ENCODE results near the gene COL8A1. TPM values are rescaled to one million over a fixed set of nuclear protein-coding genes. Genes with fewer than 3 reads are reported as not detected.

Gene COL8A1
- total and polyA plus RNA-seq, 11 donors: 4.9 to 39.2 (median 21.1) TPM

- no peak for DNase-seq
- H3K36me3 ChIP-seq: no peaks in the 10 kb centered on the region
- H3K27me3 ChIP-seq: no peaks in the 10 kb centered on the region
- no peak for TF ChIP-seq POLR2A (IDR thresholded peaks at IDR 0.05)
- no peak for TF ChIP-seq CTCF (IDR thresholded peaks at IDR 0.05)
- intact Hi-C loops (cut with DNase I): no loop called here
- H3K27ac ChIP-seq: no peak overlapping the region
- 93 to 100% (median 98%) methylated on average over 1 of the region's 1 CpG for WGBS, 4 donors
- H3K9me3 ChIP-seq: no peaks in the 10 kb centered on the region
- peaks cover 0 to 10% (median 0%) of the 10 kb centered on the region in 12 donors for H3K4me1 ChIP-seq
- no peak for ATAC-seq
- no peak overlapping the region for H3K4me3 ChIP-seq
Measured at GRCh38 chr3:99768126-99768525, 129.7 kb downstream of the COL8A1 start.

- DNase-seq (no peak), ATAC-seq (peak in 2 of 4 donors; percentile 52)
- intact Hi-C loops (cut with DNase I): no loop called here
- Histone ChIP-seq H3K4me1 (peaks cover 0 to 10% (median 0%) of the 10 kb centered on the region in 12 donors), H3K36me3 (no peaks in the 10 kb centered on the region), H3K27ac (no peak overlapping the region), H3K9me3 (no peaks in the 10 kb centered on the region), H3K27me3 (no peaks in the 10 kb centered on the region), H3K4me3 (no peak overlapping the region)
- WGBS, 4 donors: 47 to 77% (median 60%) methylated on average over 2 of the region's 2 CpGs
- TF ChIP-seq CTCF (IDR thresholded peaks at IDR 0.05) (no peak), POLR2A (IDR thresholded peaks at IDR 0.05) (no peak)
Measured at GRCh38 chr3:99768808-99769501, 130.6 kb downstream of the COL8A1 start.

GRCh38 chr3:99772171-99772570 is 133.8 kb downstream of the COL8A1 start:
- Histone ChIP-seq H3K4me1 (peaks cover 0 to 10% (median 0%) of the 10 kb centered on the region in 12 donors), H3K27ac (no peak overlapping the region), H3K9me3 (no peaks in the 10 kb centered on the region), H3K27me3 (no peaks in the 10 kb centered on the region), H3K36me3 (no peaks in the 10 kb centered on the region), H3K4me3 (no peak overlapping the region)
- intact Hi-C loops (cut with DNase I): no loop called here
- DNase-seq (no peak), ATAC-seq (no peak)
- 94 to 99% (median 96%) methylated on average over 3 of the region's 3 CpGs for WGBS, 4 donors
- TF ChIP-seq CTCF (IDR thresholded peaks at IDR 0.05) (no peak), POLR2A (IDR thresholded peaks at IDR 0.05) (no peak)

GRCh38 chr3:99772671-99773070 is 134.3 kb downstream of the COL8A1 start:
- no peak for TF ChIP-seq POLR2A (IDR thresholded peaks at IDR 0.05)
- TF ChIP-seq CTCF (IDR thresholded peaks at IDR 0.05): no peak
- ATAC-seq: no peak
- WGBS, 4 donors: 75 to 92% (median 86%) methylated on average over 1 of the region's 1 CpG

More at GRCh38 chr3:99772671-99773070, 134.3 kb downstream of the COL8A1 start:
- intact Hi-C loops (cut with DNase I): no loop called here
- H3K36me3 ChIP-seq: no peaks in the 10 kb centered on the region
- H3K9me3 ChIP-seq: no peaks in the 10 kb centered on the region
- H3K27me3 ChIP-seq: no peaks in the 10 kb centered on the region
- H3K4me1 ChIP-seq: peaks cover 0 to 10% (median 0%) of the 10 kb centered on the region in 12 donors
- H3K4me3 ChIP-seq: no peak overlapping the region
- no peak for DNase-seq
- no peak overlapping the region for H3K27ac ChIP-seq
